Epithelial cell of proximal tubule (primary cell): ENCODE results near the gene NID2. TPM values are rescaled to one million over a fixed set of nuclear protein-coding genes. Genes with fewer than 3 reads are reported as not detected.

Source experiments
- DNase-seq: peaks from one replicate; pipeline ENCODE4 v3.0.0-alpha.2; 2011; ENCODE audit warnings: low read depth
- H3K4me3 ChIP-seq: 2 replicates; pipeline ENCODE4 v1.5.1; 2011; ENCODE audit warnings: low read depth, mild to moderate bottlenecking, low read length
- total RNA-seq: library from RNA; depleted of rRNA; stranded (reverse); fragments of >200 nt; gene quantifications from 2 replicates; pipeline ENCODE4 v1.2.3, GENCODE V29; 2015
- TF ChIP-seq, protein P1 (sequence below): conservative IDR thresholded peaks from 2 replicates; pipeline ENCODE4 v1.5.1; 2012; ENCODE audit warnings: low read depth, mild to moderate bottlenecking, low read length

NID2 gene
- total RNA-seq, 1 donor from 2014 or later = 13.5 TPM

DNA sequence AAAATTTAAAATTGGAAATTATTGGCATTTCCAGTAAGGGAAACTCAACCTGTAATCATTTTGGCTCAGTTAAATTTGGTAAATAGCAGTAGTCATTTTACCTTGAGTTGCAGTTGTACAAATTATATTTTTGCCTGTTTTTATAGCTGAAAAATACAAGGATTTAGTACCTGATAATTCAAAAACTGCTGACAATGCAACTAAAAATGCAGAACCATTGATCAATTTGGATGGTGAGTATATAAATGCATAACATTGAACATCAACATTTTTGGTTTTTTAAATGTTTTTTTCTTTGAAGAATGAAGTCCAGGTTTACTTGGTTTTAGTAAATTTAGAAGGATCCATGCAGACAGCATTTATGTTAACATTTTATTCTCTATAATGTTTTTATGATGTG is 70.5 kb downstream of the NID2 start:
- no peak overlapping the region for H3K4me3 ChIP-seq
- TF ChIP-seq, protein P1, sequence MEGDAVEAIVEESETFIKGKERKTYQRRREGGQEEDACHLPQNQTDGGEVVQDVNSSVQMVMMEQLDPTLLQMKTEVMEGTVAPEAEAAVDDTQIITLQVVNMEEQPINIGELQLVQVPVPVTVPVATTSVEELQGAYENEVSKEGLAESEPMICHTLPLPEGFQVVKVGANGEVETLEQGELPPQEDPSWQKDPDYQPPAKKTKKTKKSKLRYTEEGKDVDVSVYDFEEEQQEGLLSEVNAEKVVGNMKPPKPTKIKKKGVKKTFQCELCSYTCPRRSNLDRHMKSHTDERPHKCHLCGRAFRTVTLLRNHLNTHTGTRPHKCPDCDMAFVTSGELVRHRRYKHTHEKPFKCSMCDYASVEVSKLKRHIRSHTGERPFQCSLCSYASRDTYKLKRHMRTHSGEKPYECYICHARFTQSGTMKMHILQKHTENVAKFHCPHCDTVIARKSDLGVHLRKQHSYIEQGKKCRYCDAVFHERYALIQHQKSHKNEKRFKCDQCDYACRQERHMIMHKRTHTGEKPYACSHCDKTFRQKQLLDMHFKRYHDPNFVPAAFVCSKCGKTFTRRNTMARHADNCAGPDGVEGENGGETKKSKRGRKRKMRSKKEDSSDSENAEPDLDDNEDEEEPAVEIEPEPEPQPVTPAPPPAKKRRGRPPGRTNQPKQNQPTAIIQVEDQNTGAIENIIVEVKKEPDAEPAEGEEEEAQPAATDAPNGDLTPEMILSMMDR = no peak
- DNase-seq = no peak

GRCh38 chr14:51996148-51996746 is 72.6 kb downstream of the NID2 start:
- no peak for DNase-seq
- H3K4me3 ChIP-seq = no peak overlapping the region
- TF ChIP-seq, protein P1 = peak; percentile 66

DNA sequence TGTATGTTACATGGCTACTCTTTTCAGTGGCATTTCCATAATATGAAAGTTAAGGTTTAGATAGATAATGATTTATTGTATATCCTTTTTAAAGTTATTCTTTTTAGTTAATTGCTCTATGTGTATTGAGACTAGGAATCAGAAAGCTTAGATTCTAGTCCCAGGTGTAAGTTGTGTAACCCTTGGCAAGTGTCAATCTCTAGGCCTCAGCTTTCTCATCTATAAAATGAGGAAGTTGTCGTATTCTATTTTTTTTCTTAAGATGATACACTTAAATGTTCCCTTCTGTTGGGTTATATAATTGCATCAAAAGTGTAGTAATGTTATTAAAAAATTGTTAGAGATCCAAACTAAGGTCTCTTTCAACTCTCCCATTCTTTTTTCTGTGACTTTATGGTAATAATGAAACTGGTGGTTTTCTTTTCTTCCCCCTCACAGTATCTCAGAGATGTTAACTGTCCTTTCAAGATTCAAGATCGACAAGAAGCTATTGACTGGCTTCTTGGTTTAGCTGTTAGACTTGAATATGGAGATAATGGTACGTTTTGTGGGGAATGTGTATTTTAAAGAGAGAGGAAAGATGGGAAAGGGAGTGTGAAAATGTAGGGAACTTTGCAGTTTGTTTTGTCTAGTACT is 75.5 kb downstream of the NID2 start:
- DNase-seq = no peak
- TF ChIP-seq, protein P1 = no peak
- H3K4me3 ChIP-seq = no peak overlapping the region

- TF ChIP-seq, protein P1 = no peak
- H3K4me3 ChIP-seq = peak overlapping the region; percentile 95
- DNase-seq = no peak
Observed at GRCh38 chr14:51990488-51990887, 78.4 kb downstream of the NID2 start.

DNA sequence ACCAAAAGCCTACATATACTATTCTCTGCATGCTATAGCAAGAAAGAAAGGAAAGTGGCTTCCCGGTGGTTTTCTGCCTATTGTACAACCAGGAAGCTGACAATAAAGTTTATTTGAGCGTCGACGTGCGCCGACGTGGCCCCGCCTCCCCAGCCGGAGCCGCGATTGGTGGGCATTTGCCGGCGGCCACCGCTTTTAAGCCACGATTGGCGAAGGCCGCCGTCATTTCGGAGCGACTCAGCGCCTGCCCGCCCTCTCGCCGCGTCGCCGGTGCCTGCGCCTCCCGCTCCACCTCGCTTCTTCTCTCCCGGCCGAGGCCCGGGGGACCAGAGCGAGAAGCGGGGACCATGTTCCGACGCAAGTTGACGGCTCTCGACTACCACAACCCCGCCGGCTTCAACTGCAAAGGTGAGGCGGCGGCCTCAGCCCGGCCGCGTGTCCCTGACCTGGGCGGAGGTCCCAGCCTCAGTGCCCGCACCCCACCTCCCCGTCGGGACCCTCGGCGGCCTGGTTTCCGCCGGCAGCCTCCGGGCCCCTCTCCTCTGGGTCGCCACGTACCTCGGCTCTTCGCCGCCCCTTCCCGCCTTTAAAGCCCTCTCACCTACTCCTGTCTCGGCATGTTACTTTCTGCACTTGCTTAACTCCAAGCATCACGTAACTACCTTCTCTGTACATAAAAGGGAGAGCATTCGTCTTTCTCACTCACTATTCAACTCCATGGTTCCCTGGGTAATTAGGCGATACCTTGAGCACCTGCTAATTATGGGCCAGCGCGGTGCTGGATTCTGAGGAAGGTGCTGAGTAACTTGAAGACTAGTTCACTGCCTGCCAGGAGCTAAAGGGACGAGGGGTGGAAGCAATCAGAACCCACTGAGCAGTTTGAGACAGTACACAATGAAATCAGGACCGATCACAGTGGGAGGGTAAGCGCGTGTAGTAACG is 79.3 kb downstream of the NID2 start, which contains the start of gene RTRAF:
RTRAF (plus strand) TSS at position 254 of the 942 bp plus-strand sequence; CDS start at position 348, 94 bp downstream.
- H3K4me3 ChIP-seq = peak within 1 kb of the TSS; percentile 95
- peak; percentile 42 for DNase-seq
- TF ChIP-seq, protein P1 = no peak

- no peak overlapping the region for H3K4me3 ChIP-seq
- no peak for DNase-seq
- TF ChIP-seq, protein P1 = no peak
Observed at GRCh38 chr14:51988221-51988620, 80.6 kb downstream of the NID2 start.
